COR-L47 (cell line): ENCODE results near the gene CSF1.

ENCODE experiments used
- DNase-seq: peaks from one replicate; lab custom pipeline; 2025; lab: John Stamatoyannopoulos, UW

CSF1 gene

GRCh38 chr1:109882288-109883245 is 28.1 kb upstream of the CSF1 start:
- no peak for DNase-seq

- DNase-seq = no peak
Measured at GRCh38 chr1:109883248-109883955, 27.2 kb upstream of the CSF1 start.

- DNase-seq = no peak
Measured at GRCh38 chr1:109884242-109884891, 26.3 kb upstream of the CSF1 start.

GRCh38 chr1:109885589-109885988 is 25.1 kb upstream of the CSF1 start:
- DNase-seq = no peak

GRCh38 chr1:109886827-109887226 is 23.8 kb upstream of the CSF1 start:
- no peak for DNase-seq

- no peak for DNase-seq
Measured at GRCh38 chr1:109887271-109887670, 23.4 kb upstream of the CSF1 start.

- no peak for DNase-seq
Measured at GRCh38 chr1:109887884-109888283, 22.8 kb upstream of the CSF1 start.

- no peak for DNase-seq
Measured at GRCh38 chr1:109889094-109889493, 21.6 kb upstream of the CSF1 start.

GRCh38 chr1:109890115-109890953 is 20.3 kb upstream of the CSF1 start:
- no peak for DNase-seq

GRCh38 chr1:109891930-109892329 is 18.7 kb upstream of the CSF1 start:
- DNase-seq = no peak

GRCh38 chr1:109892561-109893368 is 17.9 kb upstream of the CSF1 start:
- no peak for DNase-seq

GRCh38 chr1:109893532-109894171 is 17.0 kb upstream of the CSF1 start:
- DNase-seq = no peak

GRCh38 chr1:109894823-109895719 is 15.6 kb upstream of the CSF1 start:
- no peak for DNase-seq

GRCh38 chr1:109895720-109896504 is 14.7 kb upstream of the CSF1 start:
- DNase-seq = no peak

GRCh38 chr1:109896681-109897080 is 14.0 kb upstream of the CSF1 start:
- DNase-seq = no peak

GRCh38 chr1:109897259-109897955 is 13.2 kb upstream of the CSF1 start:
- DNase-seq = no peak

- DNase-seq = no peak
Measured at GRCh38 chr1:109898842-109899241, 11.8 kb upstream of the CSF1 start.

- no peak for DNase-seq
Measured at GRCh38 chr1:109901141-109901523, 9.5 kb upstream of the CSF1 start.
